Measurements from ENCODE around the gene PLSCR3.

- TF ChIP-seq SP1 (CRISPR knock-in tag; conservative IDR thresholded peaks at IDR 0.05) (no peak), NFE2L1 (CRISPR knock-in tag; IDR thresholded peaks at IDR 0.05) (no peak)
Observed at GRCh38 chr17:7416323-7416722, 22.0 kb upstream of the PLSCR3 start.

All from WTC11 (cell line).